ENCODE measurements around the gene EGFR.
"Not testable (repeated sequence)": the region's sequence is repeated elsewhere in the genome, so short reads cannot be mapped to it uniquely, and the experiment has no call there.

The EGFR gene

DNA sequence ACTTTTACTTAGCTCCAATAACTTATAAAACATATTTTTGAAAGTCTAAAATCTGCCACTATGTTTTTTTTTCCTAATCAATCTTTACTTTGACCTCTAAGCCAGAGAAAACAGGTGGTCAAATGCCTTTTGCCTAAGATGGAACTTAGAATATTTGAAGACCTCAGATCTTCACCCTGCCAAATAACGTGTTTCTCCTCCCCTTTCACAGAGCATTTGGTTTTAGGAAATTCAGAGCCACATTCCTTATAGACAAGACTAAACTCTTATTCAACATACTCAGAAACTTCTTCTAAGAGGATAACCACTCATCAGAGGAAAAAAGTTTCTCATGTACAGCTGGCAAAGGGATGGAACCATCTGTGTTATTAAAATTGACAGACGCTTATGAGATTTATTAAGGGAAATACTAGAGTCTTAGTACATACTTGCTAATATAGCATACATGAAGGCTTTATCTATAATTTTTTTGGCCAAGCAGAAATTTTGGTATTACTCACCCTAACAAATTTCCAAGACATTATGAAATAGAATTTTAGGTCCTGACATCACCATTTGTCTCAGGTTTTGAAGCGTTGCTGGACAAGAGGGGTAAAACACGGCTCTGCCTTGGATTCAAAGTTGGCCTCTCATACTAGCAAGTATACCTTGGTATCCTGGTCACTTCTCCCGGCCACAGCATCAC is 2.6 kb upstream of the EGFR start:
- DNase-seq: no peak

DNA sequence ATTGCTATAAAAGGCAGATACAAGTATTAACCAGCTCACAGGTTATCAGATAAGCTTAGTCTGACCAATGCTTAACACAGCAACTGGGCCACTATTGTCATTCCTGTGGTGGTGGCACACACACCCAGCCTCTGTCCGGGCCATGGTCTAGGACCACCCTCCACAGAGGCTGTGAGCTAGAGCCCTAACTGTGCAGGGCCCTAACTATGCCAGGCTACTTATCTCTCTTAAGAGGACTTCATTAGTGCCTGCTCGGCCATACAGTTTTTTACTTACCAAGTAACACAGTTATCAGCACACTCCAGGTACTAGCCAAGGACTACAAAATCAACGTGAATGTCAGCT is 2.1 kb upstream of the EGFR start:
- DNase-seq: no peak

DNA sequence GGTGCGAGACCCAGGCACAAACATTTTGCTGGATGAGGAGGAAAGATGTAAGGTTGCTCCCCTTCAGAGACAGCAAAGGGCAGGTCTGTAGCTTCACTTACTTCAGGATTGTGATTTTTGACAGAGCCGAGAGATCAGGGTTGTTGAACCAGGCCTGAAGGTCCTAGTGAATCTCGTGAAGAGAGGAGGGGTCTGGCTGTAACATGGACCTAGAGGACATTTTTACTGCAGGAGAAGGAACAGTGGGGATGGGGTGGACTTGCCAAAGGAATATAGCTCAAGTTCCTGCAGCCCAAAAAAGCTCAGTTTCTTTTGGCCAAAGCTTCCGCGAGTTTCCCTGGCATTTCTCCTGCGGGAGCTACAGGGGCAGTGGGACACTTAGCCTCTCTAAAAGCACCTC is 976 bp upstream of the EGFR start:
- DNase-seq: no peak

DNA sequence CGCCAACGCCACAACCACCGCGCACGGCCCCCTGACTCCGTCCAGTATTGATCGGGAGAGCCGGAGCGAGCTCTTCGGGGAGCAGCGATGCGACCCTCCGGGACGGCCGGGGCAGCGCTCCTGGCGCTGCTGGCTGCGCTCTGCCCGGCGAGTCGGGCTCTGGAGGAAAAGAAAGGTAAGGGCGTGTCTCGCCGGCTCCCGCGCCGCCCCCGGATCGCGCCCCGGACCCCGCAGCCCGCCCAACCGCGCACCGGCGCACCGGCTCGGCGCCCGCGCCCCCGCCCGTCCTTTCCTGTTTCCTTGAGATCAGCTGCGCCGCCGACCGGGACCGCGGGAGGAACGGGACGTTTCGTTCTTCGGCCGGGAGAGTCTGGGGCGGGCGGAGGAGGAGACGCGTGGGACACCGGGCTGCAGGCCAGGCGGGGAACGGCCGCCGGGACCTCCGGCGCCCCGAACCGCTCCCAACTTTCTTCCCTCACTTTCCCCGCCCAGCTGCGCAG is 424 bp downstream of the EGFR start:
- no peak for DNase-seq

DNA sequence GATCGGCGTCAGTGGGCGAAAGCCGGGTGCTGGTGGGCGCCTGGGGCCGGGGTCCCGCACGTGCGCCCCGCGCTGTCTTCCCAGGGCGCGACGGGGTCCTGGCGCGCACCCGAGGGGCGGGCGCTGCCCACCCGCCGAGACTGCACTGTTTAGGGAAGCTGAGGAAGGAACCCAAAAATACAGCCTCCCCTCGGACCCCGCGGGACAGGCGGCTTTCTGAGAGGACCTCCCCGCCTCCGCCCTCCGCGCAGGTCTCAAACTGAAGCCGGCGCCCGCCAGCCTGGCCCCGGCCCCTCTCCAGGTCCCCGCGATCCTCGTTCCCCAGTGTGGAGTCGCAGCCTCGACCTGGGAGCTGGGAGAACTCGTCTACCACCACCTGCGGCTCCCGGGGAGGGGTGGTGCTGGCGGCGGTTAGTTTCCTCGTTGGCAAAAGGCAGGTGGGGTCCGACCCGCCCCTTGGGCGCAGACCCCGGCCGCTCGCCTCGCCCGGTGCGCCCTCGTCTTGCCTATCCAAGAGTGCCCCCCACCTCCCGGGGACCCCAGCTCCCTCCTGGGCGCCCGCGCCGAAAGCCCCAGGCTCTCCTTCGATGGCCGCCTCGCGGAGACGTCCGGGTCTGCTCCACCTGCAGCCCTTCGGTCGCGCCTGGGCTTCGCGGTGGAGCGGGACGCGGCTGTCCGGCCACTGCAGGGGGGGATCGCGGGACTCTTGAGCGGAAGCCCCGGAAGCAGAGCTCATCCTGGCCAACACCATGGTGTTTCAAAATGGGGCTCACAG is 1.1 kb downstream of the EGFR start:
- peak; percentile 23 for DNase-seq

GRCh38 chr7:55020466-55020871 is 1.7 kb downstream of the EGFR start:
- peak; percentile 57 for DNase-seq

DNA sequence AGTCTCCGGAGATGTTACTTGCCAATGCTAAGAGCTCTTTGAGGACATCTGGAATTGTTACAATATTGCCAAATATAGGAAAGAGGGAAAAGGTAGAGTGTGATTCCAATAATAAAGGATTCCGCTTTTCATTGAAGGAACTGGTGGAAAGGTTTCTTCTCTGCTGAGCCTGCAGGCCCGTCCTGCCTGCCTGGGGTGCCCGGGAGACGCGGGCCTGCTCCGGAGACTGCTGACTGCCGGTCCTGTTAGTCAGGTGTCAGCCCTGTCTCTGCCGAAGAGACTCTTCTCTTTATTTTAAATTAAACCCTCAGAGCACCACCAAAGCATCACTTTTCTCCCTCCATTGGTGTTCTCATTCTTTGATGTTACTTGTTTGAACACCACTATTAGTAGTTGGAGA is 2.2 kb downstream of the EGFR start:
- DNase-seq: no peak

DNA sequence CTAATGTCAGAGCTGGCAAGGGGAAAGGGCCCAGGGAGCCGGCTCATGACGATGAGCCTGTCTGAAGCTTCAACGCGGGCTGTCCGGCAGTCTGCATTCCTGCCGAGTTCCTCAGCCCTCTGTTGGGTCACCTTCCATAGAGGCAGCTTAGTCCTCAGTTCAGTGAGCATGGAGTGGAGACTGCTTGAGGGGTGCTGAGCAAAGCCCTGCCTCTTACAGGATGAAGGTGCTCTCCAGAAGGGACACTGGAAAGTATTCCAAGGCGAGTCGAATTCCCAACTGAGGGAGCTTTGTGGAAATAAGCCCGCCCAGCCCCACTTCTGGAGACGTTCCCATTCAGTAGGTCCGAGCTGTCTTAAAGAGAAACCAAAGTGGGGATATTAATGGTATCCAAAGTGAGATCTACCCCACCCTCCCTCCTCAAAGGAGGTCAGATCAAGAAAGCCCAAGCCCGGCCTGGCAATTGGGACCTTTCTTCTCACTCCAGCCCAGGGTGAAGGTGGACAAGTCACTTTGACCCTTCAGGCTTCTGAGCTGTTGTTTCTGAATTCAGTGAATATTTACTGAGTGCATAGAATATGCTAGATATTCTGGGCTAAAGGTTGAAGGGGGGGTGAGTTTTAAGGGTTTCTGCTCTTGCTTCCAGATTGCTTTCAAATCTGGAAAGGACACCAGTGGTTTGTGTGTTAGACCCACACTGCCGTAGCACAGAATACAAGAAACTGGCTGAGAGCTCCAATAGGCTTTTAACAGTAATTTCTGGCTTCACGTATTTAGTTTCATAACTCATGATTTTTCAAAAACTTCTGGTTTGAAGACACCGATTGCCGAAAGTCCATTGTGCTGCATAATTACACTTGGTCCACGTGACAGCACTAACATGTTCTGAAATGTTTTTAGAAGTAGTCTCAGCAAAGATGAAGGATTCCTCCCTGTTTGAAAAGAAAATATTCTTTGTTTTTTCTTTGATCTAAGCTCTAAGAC is 3.5 kb downstream of the EGFR start:
- DNase-seq: no peak

DNA sequence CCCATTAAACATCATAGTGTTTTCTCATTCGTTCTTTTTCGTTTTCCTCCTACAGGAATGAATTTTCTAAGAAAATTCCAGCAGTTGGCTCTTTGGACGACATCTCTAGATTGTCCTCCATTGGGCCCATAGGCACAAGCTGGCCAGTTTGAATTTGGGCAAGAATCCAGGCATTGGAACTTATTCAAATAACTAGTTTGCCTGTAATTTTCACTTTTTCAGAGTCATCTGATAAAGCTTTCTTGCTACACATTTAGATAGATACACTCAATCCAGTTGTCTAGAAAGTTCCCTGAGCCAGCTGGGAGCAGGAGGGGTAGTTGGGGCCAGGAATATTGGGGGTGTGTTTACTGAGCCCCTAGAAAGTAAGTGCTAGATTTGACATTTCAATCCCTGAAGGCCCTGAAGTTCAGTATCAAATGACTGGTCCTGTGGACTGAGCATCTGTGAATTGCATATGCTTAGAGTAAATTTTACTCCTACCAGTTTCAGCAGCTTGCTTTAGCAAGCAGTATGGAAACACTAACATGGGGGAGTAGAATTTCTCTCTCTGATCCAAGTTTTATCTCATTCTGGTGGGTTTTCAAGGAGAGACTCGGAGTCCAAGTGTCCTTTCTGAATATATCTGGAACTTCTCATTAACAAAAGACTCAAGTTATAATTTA is 5.2 kb downstream of the EGFR start:
- no peak for DNase-seq

- no peak for DNase-seq
Measured at GRCh38 chr7:55024776-55025175, 6.0 kb downstream of the EGFR start.

DNA sequence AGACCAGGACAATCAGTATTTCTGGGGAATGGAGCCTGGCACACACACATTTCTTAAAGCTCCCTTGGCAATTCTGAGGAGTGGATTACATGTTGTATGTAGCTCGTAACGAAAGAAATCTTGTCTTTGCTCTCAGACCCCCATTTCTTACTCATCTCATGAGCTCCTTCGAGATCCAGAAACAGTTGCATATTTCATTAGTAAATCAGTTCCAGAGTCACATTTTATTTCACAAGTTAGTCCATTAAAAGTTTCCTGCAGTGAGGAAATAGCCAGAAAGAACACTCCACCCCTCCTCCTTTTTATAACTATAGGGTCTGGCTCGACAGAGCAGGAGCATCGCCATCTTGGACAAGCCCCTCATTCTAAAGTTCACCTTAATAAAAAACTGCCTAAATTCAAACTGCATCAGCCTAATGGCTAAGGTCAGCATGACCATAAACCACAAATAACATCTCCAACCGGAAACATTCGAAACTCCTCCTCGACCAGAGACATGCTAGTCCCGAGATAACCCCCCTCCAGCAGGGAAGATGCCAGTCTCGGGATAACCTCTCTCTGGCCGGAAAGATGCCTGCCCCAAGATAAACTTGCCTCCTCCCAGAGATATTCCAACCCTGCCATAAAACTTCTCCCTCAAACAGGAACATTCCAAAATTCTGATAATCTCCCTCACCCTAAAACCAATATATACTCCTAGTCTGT is 7.4 kb downstream of the EGFR start:
- no peak for DNase-seq

- DNase-seq: no peak
Measured at GRCh38 chr7:55026867-55027490, 8.2 kb downstream of the EGFR start.

DNA sequence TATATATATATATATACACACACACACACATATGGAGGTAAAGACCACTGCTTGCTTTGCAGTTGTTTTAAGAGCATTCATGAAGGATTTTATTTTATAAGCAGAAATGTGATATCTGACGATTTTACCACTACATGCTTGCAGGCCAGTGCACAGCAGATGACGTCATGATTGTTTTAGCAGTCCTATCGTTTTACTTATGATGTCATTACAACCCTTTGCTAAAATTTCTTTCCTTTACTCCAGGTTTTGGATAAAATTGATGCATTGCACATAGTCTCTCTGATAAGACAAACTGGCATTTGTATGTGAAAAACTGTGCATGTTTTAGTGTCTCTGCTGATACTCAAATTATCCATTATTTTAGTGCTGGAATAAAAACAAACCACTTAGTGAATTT is 9.2 kb downstream of the EGFR start:
- no peak for DNase-seq

GRCh38 chr7:55030314-55030713 is 11.5 kb downstream of the EGFR start:
- DNase-seq: no peak

DNA sequence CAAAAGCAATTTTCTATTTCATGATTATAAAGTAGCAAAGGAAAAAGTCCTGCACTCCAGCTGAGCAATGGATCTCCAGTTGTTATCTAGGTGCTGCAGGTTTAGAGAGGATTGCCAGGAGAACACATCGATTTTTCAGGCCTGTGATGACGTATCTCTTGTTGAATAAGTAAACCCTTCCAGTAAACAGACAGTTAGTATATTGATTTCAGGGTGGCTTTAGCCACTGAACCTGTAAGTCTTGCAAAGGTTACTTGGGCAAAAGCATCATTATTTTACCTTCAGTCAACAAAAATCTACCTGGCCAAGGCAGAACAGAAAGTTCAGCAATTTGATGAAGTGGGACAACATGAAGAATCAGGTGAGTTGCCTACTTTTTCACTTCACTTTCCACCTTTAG is 12.3 kb downstream of the EGFR start:
- DNase-seq: no peak

GRCh38 chr7:55032069-55032699 is 13.4 kb downstream of the EGFR start:
- DNase-seq: no peak

DNA sequence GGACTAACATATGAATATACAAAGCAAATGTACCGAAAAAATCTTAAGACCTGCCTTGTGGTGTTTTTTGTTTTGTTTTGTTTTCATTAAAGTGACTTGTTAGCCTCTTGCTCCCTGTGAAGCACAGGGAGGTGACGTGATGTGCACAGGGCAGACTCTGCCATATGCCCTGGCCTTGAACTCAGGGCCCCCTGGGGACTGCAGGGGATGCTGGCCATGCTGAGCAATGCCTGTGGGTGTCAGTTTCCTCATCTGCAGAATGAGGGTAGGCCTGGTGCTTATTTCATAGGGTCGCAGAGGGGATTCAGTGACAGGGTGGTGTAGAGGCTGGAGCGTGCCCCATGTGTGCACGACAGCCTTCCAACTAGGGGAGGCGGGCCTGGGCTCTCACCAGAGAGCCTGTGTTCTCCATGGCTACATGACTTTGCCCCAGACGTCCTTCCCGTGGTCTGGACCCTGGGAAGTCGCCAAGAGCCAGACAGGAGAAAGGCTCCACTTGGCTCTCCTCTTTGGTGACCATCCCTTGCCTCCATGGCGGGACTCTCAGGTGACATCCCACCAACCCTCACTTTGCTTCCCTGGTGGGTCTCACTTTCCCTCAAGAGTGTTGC is 14.5 kb downstream of the EGFR start:
- no peak for DNase-seq

DNA sequence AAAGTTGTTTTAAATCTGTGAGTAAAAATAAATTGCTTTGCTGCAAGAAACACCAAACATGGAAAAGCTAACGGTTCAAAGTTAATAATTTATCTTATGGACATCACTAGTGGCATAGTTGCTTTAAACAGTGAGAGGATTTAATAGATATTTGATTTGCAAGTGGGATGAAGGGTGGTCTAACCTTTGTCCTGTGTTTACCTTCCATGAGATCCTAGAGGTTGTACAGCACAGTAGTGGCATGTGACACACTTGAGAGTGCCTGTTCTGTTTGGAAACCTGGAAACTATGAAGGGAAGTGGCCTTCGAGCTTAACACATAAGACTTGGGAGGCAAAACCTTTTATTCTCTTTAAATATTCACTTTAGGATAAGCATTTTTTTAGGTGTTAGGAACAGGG is 16.0 kb downstream of the EGFR start:
- DNase-seq: no peak

DNA sequence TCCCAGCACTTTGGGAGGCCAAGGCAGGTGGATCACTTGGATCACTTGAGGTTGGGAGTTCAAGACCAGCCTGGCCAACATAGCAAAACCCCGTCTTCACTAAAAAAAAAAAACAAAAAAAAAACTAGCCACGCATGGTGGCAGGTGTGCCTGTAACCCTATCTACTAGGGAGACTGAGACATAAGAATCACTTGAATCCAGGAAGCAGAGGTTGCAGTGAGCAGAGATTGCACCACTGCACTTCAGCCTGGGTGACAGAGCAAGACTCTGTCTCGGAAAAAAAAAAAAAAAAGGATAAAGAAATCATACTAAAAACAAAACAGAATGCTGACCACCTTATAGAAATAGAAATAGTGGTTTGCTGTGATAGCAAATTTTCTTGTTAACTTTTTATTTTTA is 16.6 kb downstream of the EGFR start:
- not testable (repeated sequence) for DNase-seq

DNA sequence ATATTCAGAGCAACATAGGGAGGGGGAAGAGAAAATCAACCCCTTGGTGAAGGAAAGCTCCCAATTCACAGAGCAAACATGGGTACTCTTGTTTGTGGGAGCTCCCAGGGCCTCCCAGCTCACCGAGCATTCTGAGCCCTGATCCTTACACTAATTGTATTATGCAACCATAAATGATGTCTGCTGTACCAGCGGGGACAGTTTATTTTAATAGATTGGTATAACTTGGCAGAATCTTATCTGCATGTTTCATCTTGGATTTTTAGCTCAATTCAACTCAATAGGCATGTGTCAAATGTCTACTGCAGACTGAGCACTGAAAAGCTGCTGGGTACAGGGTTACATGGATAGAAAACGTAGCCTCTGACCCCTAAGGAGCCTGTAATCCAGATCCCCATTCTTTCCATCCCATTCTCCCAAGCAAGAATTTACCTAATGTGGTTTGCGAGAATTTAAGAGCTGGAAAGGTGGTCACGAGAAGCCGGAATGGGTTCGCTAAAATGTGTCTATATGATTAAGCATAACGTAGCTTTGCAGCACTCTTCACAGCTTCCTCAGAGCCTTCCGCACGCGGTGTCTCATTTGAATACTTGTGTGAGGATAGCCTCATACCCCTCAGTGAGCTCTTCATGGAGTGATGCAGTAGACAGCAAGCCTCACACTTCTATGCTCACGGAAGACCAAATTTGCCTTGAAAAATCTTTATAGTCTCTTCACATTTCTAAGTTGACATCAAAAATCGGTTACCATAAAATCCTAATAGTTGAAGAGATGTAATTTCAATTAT is 18.3 kb downstream of the EGFR start:
- DNase-seq: no peak
